T-cell (primary cell): Measurements from ENCODE around the gene GULP1. TPM values are rescaled to one million over a fixed set of nuclear protein-coding genes. Genes with fewer than 3 reads are reported as not detected.

Source experiments
- ATAC-seq, 4 experiments: fragments of 200-7000 bp in 3 of 4; fragments of 150-1000 bp in 1 of 4; cut with Tn5 transposase; replicated peaks in 1 of 4; 1 replicate in 3 of 4; 2 replicates in 1 of 4; pipeline ENCODE4 v1.10.0; 2021; ENCODE audit warnings: moderate library complexity in 3 of 4, mild to moderate bottlenecking in 2 of 4, moderate number of reproducible peaks in 1 of 4
- CTCF ChIA-PET, 2 donors: fragments of 300-600 bp; sonication (Branson Sonifier 250); formaldehyde crosslinking; loops; one replicate each; lab custom pipeline; 2022; ENCODE audit warnings: antibody characterized with exemption in 2 of 2; lab: Charles Lee
- POLR2A ChIA-PET, 2 donors: fragments of 300-600 bp; sonication (Branson Sonifier 250); formaldehyde crosslinking; loops; one replicate each; lab custom pipeline; 2022; ENCODE audit warnings: antibody characterized with exemption in 2 of 2; lab: Charles Lee
- DNase-seq, 35 experiments: peaks; one replicate each; pipeline versions ENCODE4 v3.0.0 to v3.0.0-alpha.2; 2013 to 2023
- H3K27ac ChIP-seq: one replicate; pipeline ENCODE4 v1.5.1; 2013; ENCODE audit warnings: low read length
- H3K27me3 ChIP-seq, 2 experiments: replicated peaks in 1 of 2; 1 replicate in 1 of 2; 2 replicates in 1 of 2; pipeline versions ENCODE4 v1.6.1 to v1.7.0; 2013; ENCODE audit warnings: low read length in 1 of 2, mixed read lengths in 1 of 2; ENCODE audit not compliant: control insufficient read depth in 2 of 2, insufficient read depth in 2 of 2; ENCODE audit errors: extremely low read depth in 1 of 2
- H3K36me3 ChIP-seq, 2 donors: 1 replicate in 1 of 2; 2 replicates in 1 of 2; pipeline versions ENCODE4 v1.6.1 to v1.7.0; 2013; ENCODE audit warnings: low read length in 1 of 2; ENCODE audit not compliant: control insufficient read depth in 2 of 2, insufficient read depth in 1 of 2; ENCODE audit errors: extremely low read depth in 1 of 2
- H3K4me1 ChIP-seq, 2 experiments: 1 replicate in 1 of 2; 2 replicates in 1 of 2; pipeline versions ENCODE4 v1.6.1 to v1.7.0; 2013; ENCODE audit warnings: low read length in 2 of 2, mixed read lengths in 1 of 2; ENCODE audit not compliant: insufficient read depth in 2 of 2, control insufficient read depth in 1 of 2; ENCODE audit errors: extremely low read depth in 1 of 2
- H3K4me3 ChIP-seq, 2 donors: 1 replicate in 1 of 2; 2 replicates in 1 of 2; pipeline versions ENCODE4 v1.5.1 to v1.7.0; 2013; ENCODE audit warnings: mild to moderate bottlenecking in 2 of 2, low read length in 1 of 2, moderate library complexity in 1 of 2; ENCODE audit not compliant: control insufficient read depth in 1 of 2; ENCODE audit errors: extremely low read depth in 1 of 2
- H3K9me3 ChIP-seq: 2 replicates; pipeline ENCODE4 v1.7.0; 2013
- H3K27ac Mint-ChIP-seq, 2 donors: one replicate each; pipeline ENCODE4 v1.8.0; 2020 to 2021; ENCODE audit warnings: mild to moderate bottlenecking in 2 of 2, mixed read lengths in 2 of 2
- H3K27me3 Mint-ChIP-seq, 2 donors: one replicate each; pipeline ENCODE4 v1.8.0; 2021 to 2022; ENCODE audit warnings: mixed read lengths in 2 of 2
- H3K36me3 Mint-ChIP-seq: one replicate; pipeline ENCODE4 v1.8.0; 2021; ENCODE audit warnings: mixed read lengths
- H3K4me1 Mint-ChIP-seq, 3 donors: one replicate each; pipeline ENCODE4 v1.8.0; 2020 to 2022; ENCODE audit warnings: mixed read lengths in 3 of 3, mild to moderate bottlenecking in 1 of 3
- H3K4me3 Mint-ChIP-seq, 3 donors: one replicate each; pipeline ENCODE4 v1.8.0; 2020 to 2022; ENCODE audit warnings: mild to moderate bottlenecking in 3 of 3, mixed read lengths in 3 of 3, moderate library complexity in 3 of 3
- H3K9me3 Mint-ChIP-seq, 3 donors: one replicate each; pipeline ENCODE4 v1.8.0; 2020 to 2022; ENCODE audit warnings: mixed read lengths in 3 of 3
- WGBS: methylation state at CpG from one replicate; pipeline ENCODE4 v1.1.5; 2013; ENCODE audit warnings: missing lambda C conversion rate; ENCODE audit not compliant: insufficient coverage; 5-methylcytosine and 5-hydroxymethylcytosine counted together
- total RNA-seq, 35 experiments: library from RNA in 6 of 35; stranded (reverse) in 6 of 35; fragments of 120-200 nt in 1 of 35; gene quantifications; one replicate each; pipeline versions ENCODE4 v1.2.1 to v1.2.4 and lab custom pipeline; 2013 to 2026

GULP1 gene
- total RNA-seq, 5 donors from 2014 or later (not counting 1 experiment from before 2014, with no cell fraction given): 0.13 to 0.47 (median 0.13) TPM; not detected in 2

GRCh38 chr2:188622601-188623260 is 331.1 kb downstream of the GULP1 start:
- no peaks in the 10 kb centered on the region for H3K9me3 ChIP-seq
- H3K9me3 Mint-ChIP-seq: peaks cover under 1 to 4% (median 3%) of the 10 kb centered on the region in 3 donors
- no peaks in the 10 kb centered on the region for H3K27me3 ChIP-seq
- H3K4me3 Mint-ChIP-seq: no peak overlapping the region
- H3K4me1 Mint-ChIP-seq: no peaks in the 10 kb centered on the region
- no peak overlapping the region for H3K27ac ChIP-seq
- no peak overlapping the region for H3K4me3 ChIP-seq
- H3K27me3 Mint-ChIP-seq: no peaks in the 10 kb centered on the region
- no peak overlapping the region for H3K27ac Mint-ChIP-seq
- no peak for DNase-seq
- no peaks in the 10 kb centered on the region for H3K4me1 ChIP-seq
- POLR2A ChIA-PET: no interaction called here
- no peaks in the 10 kb centered on the region for H3K36me3 Mint-ChIP-seq
- 40% methylated on average over 1 of the region's 3 CpGs for WGBS
- no peak for ATAC-seq
- CTCF ChIA-PET: no interaction called here
- no peaks in the 10 kb centered on the region for H3K36me3 ChIP-seq

- POLR2A ChIA-PET: no interaction called here
- no peak overlapping the region for H3K4me3 Mint-ChIP-seq
These were observed 332.4 kb downstream of the GULP1 start for GRCh38 chr2:188623995-188624643.

GRCh38 chr2:188627471-188627870 is 335.8 kb downstream of the GULP1 start:
- DNase-seq: no peak
- no peak overlapping the region for H3K27ac ChIP-seq
- no peak overlapping the region for H3K27ac Mint-ChIP-seq
- H3K36me3 ChIP-seq: no peaks in the 10 kb centered on the region
- POLR2A ChIA-PET: no interaction called here
- no peak for ATAC-seq
- no peak overlapping the region for H3K4me3 Mint-ChIP-seq
- no CpG with 5 or more reads among the region's 3 CpGs for WGBS
- no peaks in the 10 kb centered on the region for H3K4me1 Mint-ChIP-seq
- no peaks in the 10 kb centered on the region for H3K36me3 Mint-ChIP-seq
- H3K4me1 ChIP-seq: no peaks in the 10 kb centered on the region
- CTCF ChIA-PET: no interaction called here
- no peaks in the 10 kb centered on the region for H3K9me3 Mint-ChIP-seq
- no peak overlapping the region for H3K4me3 ChIP-seq
- no peaks in the 10 kb centered on the region for H3K9me3 ChIP-seq
- no peaks in the 10 kb centered on the region for H3K27me3 ChIP-seq
- H3K27me3 Mint-ChIP-seq: no peaks in the 10 kb centered on the region

More at GRCh38 chr2:188623995-188624643, 332.4 kb downstream of the GULP1 start:
- H3K36me3 ChIP-seq: no peaks in the 10 kb centered on the region
- H3K27me3 ChIP-seq: no peaks in the 10 kb centered on the region
- DNase-seq: no peak
- no peak overlapping the region for H3K27ac ChIP-seq
- H3K27me3 Mint-ChIP-seq: no peaks in the 10 kb centered on the region
- H3K9me3 Mint-ChIP-seq: peaks cover 0 to 3% (median 0%) of the 10 kb centered on the region in 3 donors
- H3K4me3 ChIP-seq: no peak overlapping the region
- no peak overlapping the region for H3K27ac Mint-ChIP-seq
- CTCF ChIA-PET: no interaction called here
- no peaks in the 10 kb centered on the region for H3K4me1 ChIP-seq
- H3K4me1 Mint-ChIP-seq: no peaks in the 10 kb centered on the region
- H3K9me3 ChIP-seq: no peaks in the 10 kb centered on the region
- 17% methylated on average over 1 of the region's 4 CpGs for WGBS
- H3K36me3 Mint-ChIP-seq: no peaks in the 10 kb centered on the region
- ATAC-seq: no peak

GRCh38 chr2:188628989-188629752 is 337.5 kb downstream of the GULP1 start:
- ChIA-PET POLR2A (interaction anchor here in 1 of 2 donors (0.6 kb wide), 1 partner anchor 10 kb away, joined by 3 read pairs; no protein-coding TSS in a partner anchor), CTCF (no interaction called here)
- no peak for DNase-seq
- Histone ChIP-seq H3K4me3 (no peak overlapping the region), H3K36me3 (no peaks in the 10 kb centered on the region), H3K4me1 (no peaks in the 10 kb centered on the region), H3K27me3 (no peaks in the 10 kb centered on the region), H3K27ac (no peak overlapping the region), H3K9me3 (no peaks in the 10 kb centered on the region)
- Mint-ChIP-seq H3K27me3 (no peaks in the 10 kb centered on the region), H3K4me1 (no peaks in the 10 kb centered on the region), H3K27ac (no peak overlapping the region), H3K9me3 (no peaks in the 10 kb centered on the region), H3K36me3 (no peaks in the 10 kb centered on the region), H3K4me3 (no peak overlapping the region)
- no peak for ATAC-seq
- 74% methylated on average over 2 of the region's 4 CpGs for WGBS

- ChIA-PET POLR2A (interaction anchor here in 1 of 2 donors (0.6 kb wide), 1 partner anchor 11 kb away, joined by 3 read pairs; no protein-coding TSS in a partner anchor), CTCF (no interaction called here)
- H3K27ac ChIP-seq: no peak overlapping the region
- Mint-ChIP-seq H3K4me1 (no peaks in the 10 kb centered on the region), H3K27ac (no peak overlapping the region), H3K4me3 (no peak overlapping the region), H3K27me3 (no peaks in the 10 kb centered on the region), H3K9me3 (no peaks in the 10 kb centered on the region), H3K36me3 (no peaks in the 10 kb centered on the region)
- H3K36me3 ChIP-seq: no peaks in the 10 kb centered on the region
- DNase-seq: no peak
- no peaks in the 10 kb centered on the region for H3K4me1 ChIP-seq
- ATAC-seq: no peak
- H3K9me3 ChIP-seq: no peaks in the 10 kb centered on the region
- H3K27me3 ChIP-seq: no peaks in the 10 kb centered on the region
- H3K4me3 ChIP-seq: no peak overlapping the region
These were observed 338.3 kb downstream of the GULP1 start for GRCh38 chr2:188629753-188630527.
